ENCODE results near the gene C16orf92.
"Not testable (repeated sequence)": the region's sequence is repeated elsewhere in the genome, so short reads cannot be mapped to it uniquely, and the experiment has no call there.

C16orf92 gene

GRCh38 chr16:30016555-30017276, 6.3 kb upstream of the C16orf92 start:
- intact Hi-C loops (cut with DNase I), result no loop called here
- peak in 1 of 10 donors; percentile 2 for DNase-seq

- intact Hi-C loops (cut with DNase I), result no loop called here
- DNase-seq, result no peak
These were observed 5.7 kb upstream of the C16orf92 start for GRCh38 chr16:30017277-30017656.

- peak in 1 of 10 donors; percentile 1 for DNase-seq
- intact Hi-C loops (cut with DNase I), result not testable (repeated sequence)
These were observed 5.1 kb upstream of the C16orf92 start for GRCh38 chr16:30017937-30018336.

DNA sequence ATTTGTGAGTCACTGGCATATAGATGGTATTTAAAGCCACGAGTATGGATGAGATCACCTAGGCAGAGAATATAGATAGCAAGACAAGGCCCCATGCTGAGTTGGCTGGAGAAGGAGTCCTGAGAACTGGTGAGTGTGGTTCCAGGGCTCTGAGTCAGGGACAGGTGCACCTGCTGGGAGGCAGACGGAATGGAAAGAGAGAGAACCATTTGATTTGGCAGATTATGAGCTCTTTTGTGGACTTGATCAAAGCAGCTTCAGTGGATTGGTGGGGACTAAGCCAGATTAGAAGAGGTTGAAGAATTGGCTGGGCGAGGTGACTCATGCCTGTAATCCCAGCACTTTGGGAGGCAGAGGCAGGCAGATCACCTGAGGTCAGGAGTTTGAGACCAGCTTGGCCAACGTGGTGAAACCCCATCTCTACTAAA, 4.3 kb upstream of the C16orf92 start:
- intact Hi-C loops (cut with DNase I), result no loop called here
- DNase-seq, result peak in 2 of 10 donors; percentile 71 to 81

- DNase-seq, result peak in 1 of 10 donors; percentile 67
- intact Hi-C loops (cut with DNase I), result loop anchor here (5.0 kb wide), 1 partner anchor 206 kb away; the partner anchor contains the start of gene PAGR1
These were observed 588 bp downstream of the C16orf92 start for GRCh38 chr16:30023586-30023985.

DNA sequence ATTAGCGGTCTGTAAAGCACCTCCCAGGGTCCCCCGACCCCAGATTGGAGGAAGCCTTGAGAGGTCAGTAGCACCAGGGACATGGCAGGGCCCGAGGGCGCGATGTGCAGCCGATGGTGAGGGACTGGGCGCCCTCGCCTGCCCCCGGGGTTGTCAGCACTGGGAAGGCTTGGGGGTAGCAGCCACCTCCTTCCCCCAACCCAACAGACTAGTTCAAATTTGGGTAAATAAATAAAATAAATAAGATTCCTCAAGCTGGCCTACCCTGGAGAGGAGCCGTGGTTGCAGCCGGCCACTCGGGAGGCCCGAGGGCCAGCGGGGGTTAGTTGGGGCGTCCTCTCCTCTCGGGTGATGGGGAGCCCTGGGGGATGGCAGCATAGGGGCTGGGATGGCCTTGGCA, 1.5 kb downstream of the C16orf92 start:
- intact Hi-C loops (cut with DNase I), result loop anchor here (5.0 kb wide), 1 partner anchor 207 kb away; the partner anchor contains the start of gene PAGR1
- no peak for DNase-seq

GRCh38 chr16:30025156-30025555, 2.2 kb downstream of the C16orf92 start:
- no peak for DNase-seq
- intact Hi-C loops (cut with DNase I), result no loop called here

DNA sequence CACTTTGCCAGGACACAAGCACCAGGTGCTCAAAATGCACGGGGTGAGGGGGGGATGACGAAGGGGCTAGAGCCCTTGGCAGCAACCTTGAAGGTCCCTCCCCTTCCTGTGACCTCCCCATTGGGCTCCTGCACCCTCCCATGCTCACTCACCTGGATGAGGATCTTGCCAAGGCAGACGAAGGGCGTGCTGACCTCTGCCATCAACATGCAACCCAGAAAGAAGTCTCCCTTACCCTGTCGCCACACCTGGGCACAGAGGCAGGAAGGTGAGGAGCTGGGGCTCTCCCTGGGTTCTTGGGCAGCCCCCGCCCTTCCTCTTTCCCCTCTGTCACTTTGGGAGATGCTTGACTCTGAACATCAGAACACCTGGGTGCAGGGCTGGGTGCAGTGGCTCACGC, 2.6 kb downstream of the C16orf92 start:
- intact Hi-C loops (cut with DNase I), result no loop called here
- peak in 1 of 10 donors; percentile 74 for DNase-seq

- no peak for DNase-seq
- intact Hi-C loops (cut with DNase I), result no loop called here
These were observed 3.5 kb downstream of the C16orf92 start for GRCh38 chr16:30026449-30026848.

DNA sequence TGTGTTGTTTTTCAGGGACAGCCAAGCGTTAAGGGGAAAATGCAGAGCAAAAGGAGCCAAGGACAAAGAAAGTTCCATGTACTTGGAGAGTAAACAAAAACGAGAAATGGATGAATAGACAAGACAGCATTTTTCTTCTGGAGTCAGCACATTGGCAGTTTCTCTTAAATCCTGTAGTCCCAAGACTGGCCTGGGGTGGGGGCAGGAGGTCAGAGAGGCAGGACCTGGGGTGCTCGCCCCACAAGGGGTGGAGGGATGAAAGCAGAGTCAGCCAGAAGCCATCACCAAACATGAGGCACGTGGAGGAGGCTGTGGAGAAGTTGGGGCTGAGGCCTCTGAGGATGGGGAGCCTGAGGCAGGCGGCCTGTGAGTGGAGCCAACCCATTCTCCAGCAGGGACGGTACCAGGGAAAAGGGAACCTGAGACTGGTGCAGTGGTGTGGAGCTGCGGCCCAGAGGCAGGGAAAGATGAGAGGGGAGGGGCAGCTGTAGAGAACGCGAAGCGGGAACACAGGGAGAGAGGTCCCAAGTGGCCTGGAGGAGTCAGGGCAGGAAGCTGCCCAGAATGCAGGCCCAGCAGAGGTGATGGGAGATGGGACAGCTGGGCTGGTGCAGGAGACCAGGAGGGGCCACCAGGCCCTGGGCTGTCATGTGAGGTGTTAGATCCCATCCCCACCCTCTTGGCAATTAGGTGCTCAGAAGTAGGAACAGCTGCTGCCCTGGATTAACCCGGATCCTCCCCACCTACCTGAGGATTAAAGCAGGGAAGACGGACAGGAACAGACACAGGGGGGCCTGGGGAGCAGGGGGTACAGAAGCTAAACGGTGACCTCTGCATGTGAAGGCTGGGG, 4.8 kb downstream of the C16orf92 start:
- no peak for DNase-seq
- intact Hi-C loops (cut with DNase I), result no loop called here

DNA sequence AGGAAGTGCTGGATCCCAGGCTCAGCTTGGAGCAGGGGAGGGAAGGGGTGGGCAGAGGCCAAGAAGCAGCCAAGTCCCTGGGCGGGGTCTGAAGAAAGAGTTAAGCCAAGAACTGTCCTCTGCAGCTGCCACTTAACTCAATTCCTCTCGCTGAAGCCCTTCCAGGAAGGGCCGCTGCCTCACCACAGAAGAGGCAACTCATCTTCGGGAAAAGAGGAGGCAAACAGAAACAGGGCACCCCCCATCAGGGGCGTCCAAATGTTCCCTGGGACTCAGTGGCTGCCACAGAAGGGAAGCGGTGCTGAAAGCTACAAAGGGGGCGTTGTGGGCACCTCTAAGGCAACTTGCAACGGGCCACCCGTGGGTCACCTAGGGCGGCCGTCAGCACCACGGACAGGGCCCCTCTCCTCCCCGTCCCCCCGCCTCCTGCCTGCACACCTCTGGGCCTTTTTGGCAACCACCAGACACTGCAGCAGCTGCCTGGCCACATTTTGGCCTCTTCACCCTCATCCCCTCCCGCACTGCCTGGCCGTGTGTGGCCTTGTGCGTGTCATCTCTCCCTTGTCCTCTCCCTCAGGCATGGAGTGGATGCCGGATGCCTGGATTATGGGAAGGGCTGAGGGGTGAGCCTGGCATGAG, 5.6 kb downstream of the C16orf92 start:
- intact Hi-C loops (cut with DNase I), result no loop called here
- no peak for DNase-seq

DNA sequence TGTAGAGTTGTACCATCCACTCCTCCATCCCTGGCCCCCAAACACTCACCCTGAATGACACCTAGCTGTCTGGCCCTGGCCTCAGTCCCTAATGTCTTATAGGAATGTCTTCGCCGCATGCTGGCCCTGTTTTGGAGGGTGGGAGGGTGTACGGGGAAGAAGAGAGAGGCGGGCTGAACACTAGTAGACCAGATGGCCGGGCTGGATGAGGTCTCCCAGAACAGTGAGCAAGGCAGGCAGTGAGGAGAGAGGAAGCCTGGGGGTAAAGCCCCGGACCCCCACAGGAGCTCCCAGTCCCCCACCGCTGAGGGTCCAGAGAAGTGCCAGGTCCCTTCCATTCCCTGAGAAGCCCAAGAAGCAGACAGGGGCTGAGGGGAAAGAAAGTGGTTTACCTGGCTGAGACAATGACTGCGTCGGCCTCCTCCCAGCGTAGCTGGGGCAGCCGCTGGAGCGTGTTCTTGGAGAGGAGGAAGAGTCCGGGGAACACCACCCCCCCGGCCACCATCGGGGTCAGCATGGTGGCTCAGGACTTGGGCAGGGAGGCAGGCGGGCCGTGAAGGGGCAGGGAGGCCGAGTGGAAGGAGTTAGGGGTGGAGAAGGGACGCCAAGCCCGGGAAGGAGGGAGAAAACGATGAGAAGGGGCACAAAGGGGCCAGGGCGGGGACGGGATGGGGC, 7.2 kb downstream of the C16orf92 start:
- DNase-seq, result no peak
- intact Hi-C loops (cut with DNase I), result no loop called here

DNA sequence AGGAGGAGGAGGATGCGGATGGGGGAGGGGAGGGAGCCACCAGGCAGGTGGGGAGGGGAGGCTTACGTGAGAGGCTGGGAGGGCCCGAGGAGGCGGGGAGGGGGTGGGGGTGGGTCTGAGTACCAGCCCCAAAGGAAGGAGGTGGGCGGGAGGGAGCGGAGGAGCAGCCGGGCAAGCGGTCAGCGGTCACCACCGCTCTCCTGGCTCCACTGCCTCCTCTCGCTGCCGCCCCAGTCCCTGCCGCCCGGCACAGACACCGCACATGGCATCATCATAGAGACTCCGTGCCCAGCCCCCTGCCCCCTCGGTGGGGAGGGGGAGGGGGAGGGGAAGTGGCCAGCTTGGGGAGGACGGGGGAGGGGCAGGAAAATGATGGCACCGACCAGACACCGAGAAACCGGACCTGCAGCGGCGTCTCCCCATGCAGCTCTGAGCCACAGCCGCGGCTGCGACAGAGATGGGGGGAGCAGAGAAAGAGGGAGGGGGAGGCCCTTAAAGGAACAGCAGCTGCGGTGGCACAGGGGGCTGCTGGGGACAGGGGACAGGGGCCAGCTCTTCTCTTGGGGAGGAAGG, 7.9 kb downstream of the C16orf92 start, which contains the start of gene TLCD3B:
TLCD3B (minus strand) TSS at position 431 of the 573 bp plus-strand sequence. CDS start 744 bp downstream, outside the sequence.
- DNase-seq, result peak in 6 of 10 donors; percentile 29 to 93 (median 74)

DNA sequence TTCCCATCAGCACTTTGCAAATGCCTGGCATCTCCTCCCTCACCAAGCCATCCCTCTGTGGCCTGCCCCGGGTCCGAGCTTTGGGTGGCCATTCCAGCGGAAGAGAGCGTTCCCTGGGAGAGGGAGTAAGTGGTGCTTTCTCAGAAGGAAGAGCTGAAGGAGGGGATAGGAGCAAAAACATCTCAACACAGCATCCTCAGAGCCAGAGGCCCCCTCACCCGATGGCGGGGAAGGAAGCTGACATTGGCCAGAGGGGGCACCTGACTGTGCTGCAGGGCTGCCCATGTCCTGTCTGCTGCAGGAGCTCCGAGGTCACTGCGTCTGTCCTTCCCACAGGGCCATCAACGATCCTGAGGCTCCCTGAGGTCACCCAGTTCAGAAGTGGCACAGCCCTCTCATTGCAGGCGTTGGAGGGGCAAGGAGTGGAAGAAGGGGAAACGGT, 8.5 kb downstream of the C16orf92 start:
- no peak for DNase-seq
- intact Hi-C loops (cut with DNase I), result no loop called here

More for the DNA sequence above, 7.9 kb downstream of the C16orf92 start, which contains the start of gene TLCD3B:
- intact Hi-C loops (cut with DNase I), result no loop called here

- intact Hi-C loops (cut with DNase I), result no loop called here
These were observed 9.3 kb downstream of the C16orf92 start for GRCh38 chr16:30032083-30032819.

GRCh38 chr16:30033270-30033669, 10.3 kb downstream of the C16orf92 start:
- peak in 1 of 10 donors; percentile 26 for DNase-seq
- intact Hi-C loops (cut with DNase I), result no loop called here

More at GRCh38 chr16:30032083-30032819, 9.3 kb downstream of the C16orf92 start:
- peak in 6 of 10 donors; percentile 52 to 91 (median 74) for DNase-seq

- no peak for DNase-seq
- intact Hi-C loops (cut with DNase I), result no loop called here
These were observed 17.2 kb downstream of the C16orf92 start for GRCh38 chr16:30040221-30040620.

GRCh38 chr16:30040690-30041089, 17.7 kb downstream of the C16orf92 start:
- DNase-seq; intact Hi-C loops (cut with DNase I): not testable (repeated sequence)

DNA sequence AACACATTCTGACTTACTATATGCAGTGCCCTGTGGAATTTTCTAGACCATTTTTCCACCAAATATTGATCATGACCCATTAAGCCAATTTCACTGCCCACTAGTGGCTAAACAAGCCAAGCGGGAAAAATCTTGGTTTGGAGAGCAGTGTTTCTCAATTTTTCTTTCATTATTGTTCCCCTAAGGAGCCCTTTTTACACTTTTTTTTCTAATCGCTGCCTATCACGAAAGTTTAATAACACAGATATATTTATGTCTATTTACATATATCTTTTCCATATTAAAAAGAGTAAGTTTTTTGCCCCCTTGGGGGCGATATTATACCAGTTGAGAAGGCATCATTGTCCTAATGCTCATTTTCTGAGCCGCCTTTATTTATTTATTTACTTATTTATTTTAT, 18.8 kb downstream of the C16orf92 start:
- no peak for DNase-seq
- intact Hi-C loops (cut with DNase I), result no loop called here

Measured in posterior cingulate gyrus (tissue), 11 donors.